Psoas muscle (tissue), 8 donors: ENCODE results near the gene PLPP4. TPM values are rescaled to one million over a fixed set of nuclear protein-coding genes. Genes with fewer than 3 reads are reported as not detected.

Experiments
- ATAC-seq, 4 donors: fragments of 200-7000 bp; cut with Tn5 transposase; one replicate each; pipeline ENCODE4 v1.9.1; 2020; ENCODE audit warnings: moderate library complexity in 3 of 4, mild to moderate bottlenecking in 2 of 4
- DNase-seq, 2 donors: peaks; one replicate each; pipeline ENCODE4 v3.0.0-alpha.2; 2020
- H3K27ac ChIP-seq: fragments of 200-600 bp; one replicate; pipeline ENCODE4 v1.8.0; 2022
- H3K27me3 ChIP-seq, 3 donors: fragments of 200-600 bp in 1 of 3; one replicate each; pipeline versions ENCODE4 v1.6.1 to v1.8.0; 2013 to 2022; ENCODE audit warnings: low read length in 2 of 3, mild to moderate bottlenecking in 2 of 3, moderate library complexity in 1 of 3; ENCODE audit not compliant: insufficient read depth in 3 of 3
- H3K36me3 ChIP-seq, 2 donors: fragments of 200-600 bp in 1 of 2; one replicate each; pipeline versions ENCODE4 v1.6.1 to v1.8.0; 2013 to 2022; ENCODE audit warnings: low read depth in 1 of 2, mild to moderate bottlenecking in 1 of 2, moderate library complexity in 1 of 2; ENCODE audit not compliant: insufficient read depth in 1 of 2
- H3K4me1 ChIP-seq: fragments of 200-600 bp; one replicate; pipeline ENCODE4 v1.8.0; 2022
- H3K4me3 ChIP-seq: fragments of 200-600 bp; one replicate; pipeline ENCODE4 v1.8.0; 2022; ENCODE audit warnings: mild to moderate bottlenecking
- H3K9me3 ChIP-seq: fragments of 200-600 bp; one replicate; pipeline ENCODE4 v1.8.0; 2022
- CTCF ChIP-seq: fragments of 200-600 bp; IDR thresholded peaks from one replicate; pipeline ENCODE4 v1.8.0; 2022; ENCODE audit warnings: antibody characterized with exemption
- WGBS, 3 donors: extraction: QIAGEN DNeasy Blood & Tissue Kit; methylation state at CpG; one replicate each; pipeline versions ENCODE4 v1.1.6 to v1.1.7; 2013; 5-methylcytosine and 5-hydroxymethylcytosine counted together
- intact Hi-C, 2 donors: fragments of 100-400 bp; cut with DNase I; formaldehyde crosslinking; loops; one replicate each; pipeline versions ENCODE4 v1.11.0 to v1.14.2; 2022
- polyA plus RNA-seq, 3 donors: library from polyadenylated mRNA; stranded (reverse); fragments of 200-250 nt; gene quantifications; one replicate each; pipeline ENCODE4 v1.2.3, GENCODE V29; 2013
- total RNA-seq, 4 donors: library from RNA; stranded (reverse); fragmentation: NEBNext Ultra II Directional in 2 of 4; extraction: Animal tissue kit (Norgen Biotek cat#: 25700) in 2 of 4; gene quantifications; one replicate each; pipeline versions ENCODE4 v1.2.1 to v1.2.4, GENCODE V29; 2021 to 2023
- donor health status: healthy with polysubstance abuse.
- donor health status: DM: no; HTN: no; CAD: no; lungs with moderate emphysema.
- donor health status: Bipolar disorder and iron deficiency.
- donor health status: healthy.
- donor health status: DM: yes; HTN: yes; CAD: no.
- donor health status: DM: no; HTN: no; CAD: no.
- donor health status: DM: no; HTN: no; CAD: no.
- donor health status: DM: yes; HTN: yes; CAD: no.

The PLPP4 gene
- total and polyA plus RNA-seq, 7 donors: not detected

- no peaks in the 10 kb centered on the region for H3K4me1 ChIP-seq
- no peaks in the 10 kb centered on the region for H3K9me3 ChIP-seq
- intact Hi-C loops: no loop called here
- WGBS, 3 donors: 76 to 78% (median 77%) methylated on average over 8 of the region's 8 CpGs
- H3K4me3 ChIP-seq: no peak overlapping the region
- ATAC-seq (no peak), DNase-seq (no peak)
- TF ChIP-seq CTCF: no peak
- H3K27me3 ChIP-seq: no peaks in the 10 kb centered on the region
- no peaks in the 10 kb centered on the region for H3K36me3 ChIP-seq
- no peak overlapping the region for H3K27ac ChIP-seq
Measured at GRCh38 chr10:120485946-120486345, 28.9 kb downstream of the PLPP4 start.

GRCh38 chr10:120486671-120487205, 29.7 kb downstream of the PLPP4 start:
- TF ChIP-seq CTCF: no peak
- no peak for DNase-seq
- Histone ChIP-seq H3K27ac (no peak overlapping the region), H3K36me3 (no peaks in the 10 kb centered on the region), H3K4me1 (no peaks in the 10 kb centered on the region), H3K9me3 (no peaks in the 10 kb centered on the region), H3K27me3 (no peaks in the 10 kb centered on the region), H3K4me3 (no peak overlapping the region)
- intact Hi-C loops: no loop called here
- 58 to 72% (median 60%) methylated on average over 6 of the region's 6 CpGs for WGBS, 3 donors
- no peak for ATAC-seq

DNA sequence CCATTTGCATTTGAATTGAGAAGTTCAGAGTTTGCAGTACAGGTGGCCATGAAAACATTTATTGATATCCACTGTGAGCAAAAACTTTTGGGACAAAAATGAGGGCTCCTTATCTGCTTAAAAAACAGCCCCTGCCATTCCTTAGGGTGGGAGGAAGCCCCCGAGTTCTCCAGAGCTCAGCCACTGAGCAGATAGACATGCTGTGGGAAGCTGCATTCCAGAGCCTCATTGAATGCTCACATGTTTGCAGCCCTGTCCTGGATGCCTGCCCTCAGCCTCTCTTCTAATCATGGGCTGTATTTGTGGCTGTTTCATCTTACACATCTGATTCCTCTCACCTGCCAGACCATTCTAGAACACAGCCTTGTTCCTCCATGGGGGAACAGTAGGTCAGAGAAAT, 33.3 kb downstream of the PLPP4 start:
- DNase-seq: no peak
- H3K9me3 ChIP-seq: no peaks in the 10 kb centered on the region
- no peaks in the 10 kb centered on the region for H3K27me3 ChIP-seq
- 54 to 89% (median 60%) methylated on average over 1 of the region's 1 CpG for WGBS, 3 donors
- H3K4me3 ChIP-seq: no peak overlapping the region
- H3K4me1 ChIP-seq: no peaks in the 10 kb centered on the region
- TF ChIP-seq CTCF: no peak
- H3K27ac ChIP-seq: no peak overlapping the region
- intact Hi-C loops: no loop called here
- no peak for ATAC-seq
- no peaks in the 10 kb centered on the region for H3K36me3 ChIP-seq

DNA sequence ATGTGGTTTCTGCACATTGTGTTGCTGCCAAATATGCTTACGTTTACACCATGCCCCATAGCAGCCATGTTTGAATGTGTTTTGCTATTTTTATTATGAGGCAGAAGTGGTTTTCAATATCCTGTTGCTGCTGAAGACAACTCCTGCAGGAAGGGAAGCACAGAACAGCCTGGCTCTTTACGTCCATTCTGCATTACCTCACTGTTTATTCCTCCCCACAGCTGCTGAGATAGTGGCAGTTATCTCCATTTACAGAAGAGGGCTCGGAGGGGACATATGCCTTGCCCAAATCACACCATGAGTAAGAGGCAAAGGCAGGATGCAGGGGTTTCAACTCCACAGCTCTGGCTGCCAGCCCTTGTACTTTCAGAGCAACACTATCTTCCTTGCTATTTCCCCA, 35.3 kb downstream of the PLPP4 start:
- WGBS, 3 donors: 28 to 40% (median 31%) methylated on average over 3 of the region's 3 CpGs
- no peak for TF ChIP-seq CTCF
- no peak for ATAC-seq
- Histone ChIP-seq H3K27me3 (no peaks in the 10 kb centered on the region), H3K4me1 (no peaks in the 10 kb centered on the region), H3K27ac (no peak overlapping the region), H3K9me3 (no peaks in the 10 kb centered on the region), H3K4me3 (no peak overlapping the region), H3K36me3 (no peaks in the 10 kb centered on the region)
- intact Hi-C loops: no loop called here
- DNase-seq: no peak
